Smooth muscle cell (in vitro differentiated cells): ENCODE data around the gene HAO1. TPM values are rescaled to one million over a fixed set of nuclear protein-coding genes. Genes with fewer than 3 reads are reported as not detected.
A peak's percentile ranks its signal among the peaks of the same experiment; 100 is the strongest.

Experiments used
- DNase-seq: peaks from one replicate; lab custom pipeline; 2025; ENCODE audit not compliant: unreplicated experiment; lab: John Stamatoyannopoulos, UW
- H2AFZ ChIP-seq: fragments of 200-600 bp; sonication (generic); 2 replicates; pipeline ENCODE4 v1.6.0; 2016; ENCODE audit warnings: antibody characterized with exemption, low read depth, mild to moderate bottlenecking
- H3F3A ChIP-seq: fragments of 200-600 bp; sonication (generic); 2 replicates; pipeline ENCODE4 v1.6.0; 2017; ENCODE audit warnings: antibody characterized with exemption, low read depth
- H3K27ac ChIP-seq: fragments of 200-600 bp; sonication (generic); 2 replicates; pipeline ENCODE4 v1.5.1; 2016; ENCODE audit warnings: low read depth, mild to moderate bottlenecking
- H3K27me3 ChIP-seq: fragments of 200-600 bp; sonication (generic); 2 replicates; pipeline ENCODE4 v1.6.1; 2016; ENCODE audit warnings: low read depth, mild to moderate bottlenecking
- H3K36me3 ChIP-seq: fragments of 200-600 bp; sonication (generic); 2 replicates; pipeline ENCODE4 v1.5.1; 2016; ENCODE audit warnings: low read depth
- H3K4me1 ChIP-seq: fragments of 200-600 bp; sonication (generic); 2 replicates; pipeline ENCODE4 v1.5.1; 2016; ENCODE audit warnings: low read depth
- H3K4me2 ChIP-seq: fragments of 200-600 bp; sonication (generic); 2 replicates; pipeline ENCODE4 v1.6.0; 2016; ENCODE audit warnings: mild to moderate bottlenecking
- H3K4me3 ChIP-seq: fragments of 200-600 bp; sonication (generic); 2 replicates; pipeline ENCODE4 v1.5.1; 2016; ENCODE audit warnings: mild to moderate bottlenecking
- H3K79me2 ChIP-seq: fragments of 200-600 bp; sonication (generic); 2 replicates; pipeline ENCODE4 v1.6.0; 2016; ENCODE audit warnings: low read depth, mild to moderate bottlenecking
- H3K9ac ChIP-seq: fragments of 200-600 bp; sonication (generic); 2 replicates; pipeline ENCODE4 v1.6.0; 2016; ENCODE audit warnings: low read depth
- H3K9me3 ChIP-seq: fragments of 200-600 bp; sonication (generic); replicated peaks from 2 replicates; pipeline ENCODE4 v1.5.1; 2016; ENCODE audit warnings: low read depth
- H4K20me1 ChIP-seq: fragments of 200-600 bp; sonication (generic); 2 replicates; pipeline ENCODE4 v1.6.0; 2016; ENCODE audit warnings: low read depth
- CTCF ChIP-seq: fragments of 200-600 bp; sonication (generic); IDR thresholded peaks from 2 replicates; pipeline ENCODE4 v1.5.1; 2017; ENCODE audit warnings: borderline replicate concordance, mild to moderate bottlenecking, antibody characterized with exemption; ENCODE audit not compliant: insufficient read depth, poor library complexity, severe bottlenecking
- WGBS: methylation state at CpG from one replicate; pipeline ENCODE4 v1.1.7; 2016; ENCODE audit warnings: low lambda C conversion rate; 5-methylcytosine and 5-hydroxymethylcytosine counted together
- polyA plus RNA-seq: library from polyadenylated mRNA; unstranded; fragments of >200 nt; fragmentation: Nextera tagmentation; extraction: Ambion mirVana; gene quantifications from 2 replicates; pipeline ENCODE4 v1.2.1, GENCODE V29; 2016
- total RNA-seq: library from RNA; depleted of rRNA; stranded (reverse); fragments of >200 nt; gene quantifications from 2 replicates; pipeline ENCODE4 v1.2.3, GENCODE V29; 2014

The HAO1 gene
- total and polyA plus RNA-seq, 2 experiments from 2014 or later, result not detected

GRCh38 chr20:7859356-7859802 is 80.9 kb downstream of the HAO1 start:
- 21% methylated on average over 3 of the region's 3 CpGs for WGBS
- Histone ChIP-seq H3K9ac (no peak overlapping the region), H2AFZ (no peak overlapping the region), H3F3A (no peaks in the 10 kb centered on the region), H3K79me2 (no peaks in the 10 kb centered on the region), H3K27me3 (no peaks in the 10 kb centered on the region), H3K4me3 (no peak overlapping the region), H3K9me3 (no peaks in the 10 kb centered on the region), H3K36me3 (no peaks in the 10 kb centered on the region), H3K27ac (no peak overlapping the region), H3K4me1 (no peaks in the 10 kb centered on the region), H4K20me1 (no peaks in the 10 kb centered on the region), H3K4me2 (no peak overlapping the region)
- no peak for DNase-seq
- TF ChIP-seq CTCF, result peak; percentile 83

GRCh38 chr20:7858734-7859250 is 81.5 kb downstream of the HAO1 start:
- no peaks in the 10 kb centered on the region for H3K9me3 ChIP-seq
- no peak overlapping the region for H2AFZ ChIP-seq
- H3K9ac ChIP-seq, result no peak overlapping the region
- no peaks in the 10 kb centered on the region for H3K27me3 ChIP-seq
- no peaks in the 10 kb centered on the region for H4K20me1 ChIP-seq
- DNase-seq, result no peak
- H3K27ac ChIP-seq, result no peak overlapping the region
- H3K4me2 ChIP-seq, result no peak overlapping the region
- H3K36me3 ChIP-seq, result no peaks in the 10 kb centered on the region
- H3K79me2 ChIP-seq, result no peaks in the 10 kb centered on the region
- no peak for TF ChIP-seq CTCF
- H3K4me1 ChIP-seq, result no peaks in the 10 kb centered on the region
- 52% methylated on average over 4 of the region's 4 CpGs for WGBS
- no peaks in the 10 kb centered on the region for H3F3A ChIP-seq
- H3K4me3 ChIP-seq, result no peak overlapping the region

- no peaks in the 10 kb centered on the region for H3K4me1 ChIP-seq
Measured at GRCh38 chr20:7856756-7857155, 83.5 kb downstream of the HAO1 start.

More at GRCh38 chr20:7856756-7857155, 83.5 kb downstream of the HAO1 start:
- Histone ChIP-seq H3K4me2 (no peak overlapping the region), H3F3A (no peaks in the 10 kb centered on the region), H3K9me3 (no peaks in the 10 kb centered on the region), H3K4me3 (no peak overlapping the region), H4K20me1 (no peaks in the 10 kb centered on the region), H3K36me3 (no peaks in the 10 kb centered on the region), H3K9ac (peak overlapping the region; percentile 22), H3K27me3 (no peaks in the 10 kb centered on the region), H3K79me2 (no peaks in the 10 kb centered on the region), H2AFZ (no peak overlapping the region), H3K27ac (peak overlapping the region; percentile 34)
- 23% methylated on average over 2 of the region's 2 CpGs for WGBS
- no peak for DNase-seq
- no peak for TF ChIP-seq CTCF
